A549 (cell line): ENCODE results near the gene TMEM151A. TPM values are rescaled to one million over a fixed set of nuclear protein-coding genes. Genes with fewer than 3 reads are reported as not detected.

Experiments
- ATAC-seq, 2 experiments: fragments of 200-7000 bp in 1 of 2; fragments of >200 bp in 1 of 2; cut with Nextera tagmentation in 1 of 2; cut with Tn5 transposase in 1 of 2; 3 replicates each; pipeline versions ENCODE4 v1.8.0 to v1.9.1; 2018 to 2020; ENCODE audit warnings: mild to moderate bottlenecking in 1 of 2, moderate library complexity in 1 of 2
- CTCF ChIA-PET: fragments of 300-600 bp; sonication (Branson Sonifier 250); formaldehyde crosslinking; extraction: SDS; loops from one replicate; lab custom pipeline; 2021; ENCODE audit warnings: antibody characterized with exemption, inconsistent platforms; lab: Yijun Ruan, JAX
- POLR2A ChIA-PET: fragments of 350-600 bp; formaldehyde crosslinking; extraction: SDS; loops from one replicate; lab custom pipeline; 2021; ENCODE audit warnings: antibody characterized with exemption, inconsistent platforms; lab: Yijun Ruan, JAX
- DNase-seq, 2 experiments: peaks; one replicate each; pipeline versions ENCODE4 v3.0.0 to v3.0.0-alpha.2; 2011 to 2016; ENCODE audit warnings: low read depth in 1 of 2, low spot score in 1 of 2
- FAIRE-seq: peaks from 2 replicates; lab custom pipeline; 2011; peaks lifted over from hg19 to GRCh38; lab: Jason Lieb, UNC
- H3K27ac ChIP-seq, 2 experiments: fragments of >200 bp; sonication (Bioruptor Twin); formaldehyde crosslinking; 3 replicates each; pipeline ENCODE4 v1.5.1; 2016 to 2017
- H3K4me1 ChIP-seq: fragments of >200 bp; sonication (Bioruptor Twin); formaldehyde crosslinking; 3 replicates; pipeline ENCODE4 v1.6.1; 2016
- H3K4me2 ChIP-seq: fragments of >200 bp; sonication (Bioruptor Twin); formaldehyde crosslinking; 3 replicates; pipeline ENCODE4 v1.6.1; 2016
- H3K4me3 ChIP-seq: fragments of >200 bp; sonication (Bioruptor Twin); formaldehyde crosslinking; 3 replicates; pipeline ENCODE4 v1.5.1; 2016
- H3K9me3 ChIP-seq: fragments of >200 bp; sonication (Bioruptor Twin); formaldehyde crosslinking; 3 replicates; pipeline ENCODE4 v1.6.1; 2016
- CBX2 ChIP-seq: fragments of 200-600 bp; sonication (generic); IDR thresholded peaks from 2 replicates; pipeline ENCODE4 v1.6.1; 2016; ENCODE audit warnings: low read depth, mild to moderate bottlenecking, borderline replicate concordance
- CBX8 ChIP-seq: fragments of 200-600 bp; sonication (generic); IDR thresholded peaks from 2 replicates; pipeline ENCODE4 v1.6.1; 2016
- FOSB ChIP-seq: fragments of 250-450 bp; sonication (Bioruptor Pico); IDR thresholded peaks from 2 replicates; pipeline ENCODE4 v1.5.0; 2020; ENCODE audit warnings: mild to moderate bottlenecking, moderate library complexity
- FOSL2 ChIP-seq, 2 experiments: fragments of 450-650 bp in 1 of 2; fragments of >200 bp in 1 of 2; sonication (Bioruptor Twin) in 1 of 2; formaldehyde crosslinking; IDR thresholded peaks; 2 replicates each; pipeline versions ENCODE4 v1.5.0 to v1.6.1; 2016 to 2020; ENCODE audit warnings: mild to moderate bottlenecking in 1 of 2, moderate library complexity in 1 of 2
- GATA3 ChIP-seq: IDR thresholded peaks from 2 replicates; pipeline ENCODE4 v1.6.1; 2012; ENCODE audit warnings: borderline replicate concordance
- HDAC2 ChIP-seq: fragments of 200-600 bp; sonication (generic); IDR thresholded peaks from 2 replicates; pipeline ENCODE4 v1.6.1; 2016
- HOXA7 ChIP-seq: fragments of 250-450 bp; sonication (Bioruptor Pico); IDR thresholded peaks from 2 replicates; pipeline ENCODE4 v1.5.0; 2020; ENCODE audit warnings: mild to moderate bottlenecking, moderate library complexity
- HOXB5 ChIP-seq: fragments of 250-450 bp; sonication (Bioruptor Pico); IDR thresholded peaks from 2 replicates; pipeline ENCODE4 v1.5.0; 2020; ENCODE audit warnings: mild to moderate bottlenecking, moderate library complexity
- JUN ChIP-seq, 2 experiments: fragments of >200 bp; sonication (Bioruptor Twin); formaldehyde crosslinking; IDR thresholded peaks; 2 replicates in 1 of 2; 3 replicates in 1 of 2; pipeline ENCODE4 v1.6.1; 2016 to 2017
- KDM1A ChIP-seq: fragments of 200-600 bp; sonication (generic); IDR thresholded peaks from 2 replicates; pipeline ENCODE4 v1.6.1; 2016; ENCODE audit warnings: low read depth, mild to moderate bottlenecking
- MYC ChIP-seq: IDR thresholded peaks from 2 replicates; pipeline ENCODE4 v1.6.1; 2012; ENCODE audit warnings: mild to moderate bottlenecking, inconsistent platforms, low read length, improper control_type of control experiment, borderline replicate concordance
- RCOR1 ChIP-seq: fragments of 150-350 bp; IDR thresholded peaks from 2 replicates; pipeline ENCODE4 v1.6.1; 2014; ENCODE audit warnings: antibody characterized with exemption, low read length, low read depth
- SREBF2 ChIP-seq: fragments of 450-650 bp; IDR thresholded peaks from 2 replicates; pipeline ENCODE4 v1.6.1; 2014; ENCODE audit warnings: mild to moderate bottlenecking, moderate library complexity
- TP53 ChIP-seq: fragments of 250-450 bp; sonication (Bioruptor Pico); IDR thresholded peaks from 2 replicates; pipeline ENCODE4 v1.5.0; 2021; ENCODE audit warnings: mild to moderate bottlenecking, moderate library complexity
- WGBS: methylation state at CpG from one replicate; pipeline ENCODE4 v1.1.6; 2017; ENCODE audit errors: missing lambda C conversion rate; 5-methylcytosine and 5-hydroxymethylcytosine counted together
- polyA minus RNA-seq: library from RNA; depleted of rRNA, polyadenylated mRNA; stranded (reverse); fragments of >200 nt; gene quantifications from 2 replicates; pipeline ENCODE4 v1.2.3, GENCODE V29; 2011; rRNA and poly(A)+ RNA removed
- polyA plus RNA-seq, 4 experiments: library from polyadenylated mRNA; depleted of rRNA in 3 of 4; stranded (reverse); fragments of >200 nt; fragmentation: RNase III in 1 of 4; extraction: RNeasy Plus Mini Kit Qiagen cat#74134 plus additional on column Dnase treatment in 1 of 4; gene quantifications; 2 replicates in 3 of 4; 3 replicates in 1 of 4; pipeline ENCODE4 v1.2.3, GENCODE V29; 2011 to 2017
- TF ChIP-seq, protein P1 (sequence below): fragments of >200 bp; sonication (Bioruptor Twin); formaldehyde crosslinking; IDR thresholded peaks from 3 replicates; pipeline ENCODE4 v1.5.1; 2016
- TF ChIP-seq, protein P2 (sequence below): fragments of 250-450 bp; sonication (Bioruptor Pico); IDR thresholded peaks from 2 replicates; pipeline ENCODE4 v1.5.0; 2021; ENCODE audit warnings: mild to moderate bottlenecking, moderate library complexity, borderline replicate concordance
- TF ChIP-seq, protein P3 (sequence below): IDR thresholded peaks from 2 replicates; pipeline ENCODE4 v1.6.1; 2012
- TF ChIP-seq, protein P4 (sequence below): fragments of >200 bp; sonication (Bioruptor Twin); formaldehyde crosslinking; IDR thresholded peaks from 2 replicates; pipeline ENCODE4 v1.6.1; 2016

Gene TMEM151A
- polyA plus RNA-seq (2011; rRNA removed) (0.44 and 0.62 TPM in 2 replicates), polyA plus RNA-seq (2017; fragmentation: RNase III; extraction: RNeasy Plus Mini Kit Qiagen cat#74134 plus additional on column Dnase treatment) (1.3 to 1.8 TPM (median 1.6 TPM) in 3 replicates), polyA minus RNA-seq (0.79 and 0.92 TPM in 2 replicates)
- polyA plus RNA-seq (2012; cell fraction: cytosol; rRNA removed), result 0.91 and 1.8 TPM in 2 replicates
- polyA plus RNA-seq (2012; cell fraction: nucleus; rRNA removed), result 1.8 and 2.3 TPM in 2 replicates

DNA sequence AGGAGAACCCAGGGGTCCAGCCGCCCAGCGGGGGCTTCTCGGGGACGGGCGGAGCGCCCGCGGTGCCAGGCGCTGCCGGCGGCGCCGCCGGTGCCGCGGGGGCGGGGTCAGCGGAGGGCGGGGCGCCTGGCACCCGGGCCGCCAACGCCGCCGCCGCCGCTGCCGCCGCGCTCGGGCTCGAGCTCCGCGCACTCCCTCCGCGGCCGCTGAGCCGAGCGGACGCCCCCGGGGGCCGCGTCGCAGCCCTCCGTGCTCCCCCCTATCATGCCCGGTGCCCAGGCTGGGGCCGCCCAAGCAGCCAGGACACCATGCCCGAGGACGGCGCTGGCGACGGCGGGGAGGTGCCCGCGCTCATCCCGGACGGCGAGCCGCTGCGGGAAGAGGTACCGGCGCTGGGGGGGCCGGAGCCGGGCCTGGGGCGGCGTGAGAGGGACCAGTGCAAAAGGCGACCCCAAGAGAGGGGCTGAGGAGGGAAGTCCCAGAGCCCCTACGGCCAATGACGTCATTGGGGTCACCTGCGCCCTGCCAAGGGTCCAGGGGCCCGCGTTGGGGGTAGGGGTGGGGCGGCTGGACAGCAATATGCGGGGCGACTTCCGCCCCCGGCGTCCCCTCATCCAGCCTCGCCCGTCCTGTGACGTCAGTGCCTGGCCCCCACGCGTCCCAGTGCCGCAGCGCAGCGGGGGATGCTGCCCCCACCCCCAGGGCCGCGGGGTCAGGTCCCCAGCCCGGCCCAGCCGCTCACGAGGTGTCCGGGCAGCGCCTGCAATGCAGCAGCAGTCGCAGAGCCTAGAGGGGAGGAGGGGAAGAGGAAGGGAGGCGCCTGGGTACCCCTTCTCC is at the start of gene TMEM151A:
TSS of gene TMEM151A (plus strand) at position 189 of the 837 bp plus-strand sequence. CDS start at position 309, 120 bp downstream.
- H3K9me3 ChIP-seq, result no peaks in the 10 kb centered on the region
- FAIRE-seq (no peak), DNase-seq (no peak), ATAC-seq (no peak)
- H3K27ac ChIP-seq, result peak within 1 kb of the TSS; percentile 57 to 88; a peak in 5 of 6 replicates
- H3K4me2 ChIP-seq, result peak within 1 kb of the TSS; percentile 95
- ChIA-PET CTCF (interaction anchor here (0.8 to 8.3 kb wide), 7 partner anchors 10 to 71 kb away, joined by 3 to 63 read pairs (median 4); partner anchors contain the start of gene RIN1), POLR2A (no interaction called here)
- peak within 1 kb of the TSS; percentile 65 for H3K4me3 ChIP-seq
- 0% methylated on average over 6 of the region's 95 CpGs for WGBS
- peaks cover 20% of the 10 kb centered on the region for H3K4me1 ChIP-seq
- TF ChIP-seq, protein P1, sequence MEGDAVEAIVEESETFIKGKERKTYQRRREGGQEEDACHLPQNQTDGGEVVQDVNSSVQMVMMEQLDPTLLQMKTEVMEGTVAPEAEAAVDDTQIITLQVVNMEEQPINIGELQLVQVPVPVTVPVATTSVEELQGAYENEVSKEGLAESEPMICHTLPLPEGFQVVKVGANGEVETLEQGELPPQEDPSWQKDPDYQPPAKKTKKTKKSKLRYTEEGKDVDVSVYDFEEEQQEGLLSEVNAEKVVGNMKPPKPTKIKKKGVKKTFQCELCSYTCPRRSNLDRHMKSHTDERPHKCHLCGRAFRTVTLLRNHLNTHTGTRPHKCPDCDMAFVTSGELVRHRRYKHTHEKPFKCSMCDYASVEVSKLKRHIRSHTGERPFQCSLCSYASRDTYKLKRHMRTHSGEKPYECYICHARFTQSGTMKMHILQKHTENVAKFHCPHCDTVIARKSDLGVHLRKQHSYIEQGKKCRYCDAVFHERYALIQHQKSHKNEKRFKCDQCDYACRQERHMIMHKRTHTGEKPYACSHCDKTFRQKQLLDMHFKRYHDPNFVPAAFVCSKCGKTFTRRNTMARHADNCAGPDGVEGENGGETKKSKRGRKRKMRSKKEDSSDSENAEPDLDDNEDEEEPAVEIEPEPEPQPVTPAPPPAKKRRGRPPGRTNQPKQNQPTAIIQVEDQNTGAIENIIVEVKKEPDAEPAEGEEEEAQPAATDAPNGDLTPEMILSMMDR, result no peak
- TF ChIP-seq FOSB (CRISPR knock-in tag), result no peak
- no peak for TF ChIP-seq MYC
- no peak for TF ChIP-seq KDM1A

DNA sequence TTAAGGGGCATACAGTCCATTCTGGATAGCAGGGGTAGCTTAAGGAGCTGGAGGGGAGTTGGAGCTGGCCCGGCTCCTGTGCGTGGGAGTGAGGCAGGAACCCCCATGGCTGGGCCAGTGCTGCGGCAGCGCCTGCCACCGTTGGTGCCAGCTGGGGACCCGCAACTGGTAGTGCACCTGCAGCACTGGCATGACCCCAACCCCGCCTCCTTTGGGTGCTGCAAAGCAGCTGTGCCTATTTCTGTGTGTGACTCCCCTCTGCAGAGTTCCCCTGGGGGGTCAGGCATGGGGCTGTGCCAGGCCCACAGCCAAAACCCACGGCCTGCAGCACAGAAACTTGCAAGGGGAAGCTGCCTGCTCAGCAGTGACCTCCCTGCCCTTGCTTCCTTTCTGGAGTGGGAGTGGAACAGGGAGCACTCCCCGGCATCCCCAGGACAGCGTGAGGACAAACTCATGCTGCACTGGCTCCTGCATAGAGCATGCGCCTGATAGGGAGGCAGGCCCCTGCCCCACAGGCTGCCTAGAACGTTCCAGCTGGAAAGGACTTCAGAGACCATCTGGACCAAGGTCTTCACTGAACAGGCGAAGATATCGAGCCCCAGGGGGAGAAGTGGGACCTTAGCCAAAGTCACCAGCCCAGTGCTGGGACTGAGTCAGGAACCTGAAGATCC is 49.5 kb upstream of the TMEM151A start:
- Histone ChIP-seq H3K4me1 (no peaks in the 10 kb centered on the region), H3K4me2 (no peak overlapping the region), H3K4me3 (no peak overlapping the region), H3K27ac (no peak overlapping the region), H3K9me3 (no peaks in the 10 kb centered on the region)
- FAIRE-seq (no peak), ATAC-seq (no peak), DNase-seq (no peak)
- POLR2A ChIA-PET, result no interaction called here
- CTCF ChIA-PET, result interaction anchor here (1.1 to 6.9 kb wide), 4 partner anchors 11 to 40 kb away, joined by 3 to 72 read pairs (median 6); no protein-coding TSS in a partner anchor
- WGBS, result 92% methylated on average over 12 of the region's 14 CpGs
- TF ChIP-seq FOSL2 (IDR thresholded peaks at IDR 0.05), result no peak
- no peak for TF ChIP-seq FOSL2 (CRISPR knock-in tag; IDR thresholded peaks at IDR 0.05)
- no peak for TF ChIP-seq CBX8
- no peak for TF ChIP-seq RCOR1
- TF ChIP-seq HOXB5 (CRISPR knock-in tag), result no peak
- TF ChIP-seq MYC, result no peak
- no peak for TF ChIP-seq JUN (IDR thresholded peaks at IDR 0.05)
- no peak for TF ChIP-seq TP53
- TF ChIP-seq, protein P2, sequence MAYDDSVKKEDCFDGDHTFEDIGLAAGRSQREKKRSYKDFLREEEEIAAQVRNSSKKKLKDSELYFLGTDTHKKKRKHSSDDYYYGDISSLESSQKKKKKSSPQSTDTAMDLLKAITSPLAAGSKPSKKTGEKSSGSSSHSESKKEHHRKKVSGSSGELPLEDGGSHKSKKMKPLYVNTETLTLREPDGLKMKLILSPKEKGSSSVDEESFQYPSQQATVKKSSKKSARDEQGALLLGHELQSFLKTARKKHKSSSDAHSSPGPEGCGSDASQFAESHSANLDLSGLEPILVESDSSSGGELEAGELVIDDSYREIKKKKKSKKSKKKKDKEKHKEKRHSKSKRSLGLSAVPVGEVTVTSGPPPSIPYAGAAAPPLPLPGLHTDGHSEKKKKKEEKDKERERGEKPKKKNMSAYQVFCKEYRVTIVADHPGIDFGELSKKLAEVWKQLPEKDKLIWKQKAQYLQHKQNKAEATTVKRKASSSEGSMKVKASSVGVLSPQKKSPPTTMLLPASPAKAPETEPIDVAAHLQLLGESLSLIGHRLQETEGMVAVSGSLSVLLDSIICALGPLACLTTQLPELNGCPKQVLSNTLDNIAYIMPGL (CRISPR knock-in tag), result no peak
- no peak for TF ChIP-seq SREBF2

DNA sequence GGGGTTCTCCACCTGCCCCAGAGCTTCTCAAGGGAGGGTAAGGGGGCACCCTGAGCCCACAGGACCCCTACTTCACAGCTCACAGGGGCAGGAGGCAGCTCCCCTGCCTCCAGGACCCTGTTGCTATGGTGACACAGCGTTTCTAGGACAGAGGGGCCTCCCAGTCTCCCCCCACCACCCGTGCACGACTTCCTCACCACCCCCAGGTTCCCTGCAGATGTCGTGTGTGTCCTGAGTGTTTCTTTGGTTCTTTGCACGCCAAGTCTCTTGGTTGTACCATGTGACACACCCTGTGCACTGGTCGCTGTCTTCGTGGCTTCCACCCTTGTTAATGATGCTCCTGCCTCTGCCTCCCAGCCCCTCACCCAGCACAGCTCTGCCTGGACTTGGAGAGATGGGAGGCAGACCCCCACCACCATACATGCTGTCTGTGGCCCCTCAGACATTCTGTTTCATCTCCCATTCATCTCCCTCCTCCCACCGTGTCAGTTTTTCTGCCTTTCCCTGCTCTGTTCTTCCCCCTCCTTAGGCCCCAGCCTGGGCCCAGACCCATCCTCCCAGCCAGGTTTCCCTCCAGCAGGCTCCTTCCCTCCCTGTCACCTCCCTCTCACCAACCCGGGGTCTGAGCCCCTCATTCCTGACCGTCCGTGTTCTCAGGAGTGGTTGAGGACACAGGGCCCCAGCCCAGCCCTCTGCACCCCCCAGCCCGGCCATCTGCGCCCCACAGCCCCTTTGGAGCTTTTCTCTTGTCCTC is 47.7 kb upstream of the TMEM151A start:
- FAIRE-seq, result no peak
- 88% methylated on average over 13 of the region's 13 CpGs for WGBS
- Histone ChIP-seq H3K4me3 (no peak overlapping the region), H3K4me2 (no peak overlapping the region), H3K4me1 (no peaks in the 10 kb centered on the region), H3K9me3 (no peaks in the 10 kb centered on the region), H3K27ac (no peak overlapping the region)
- ChIA-PET CTCF (interaction anchor here (6.9 kb wide), 1 partner anchor 22 kb away, joined by 72 read pairs; no protein-coding TSS in a partner anchor), POLR2A (interaction anchor here (0.7 kb wide), 1 partner anchor 737 kb away, joined by 6 read pairs; no protein-coding TSS in a partner anchor)
- ATAC-seq, result no peak
- no peak for TF ChIP-seq FOSB (CRISPR knock-in tag)
- TF ChIP-seq, protein P3, sequence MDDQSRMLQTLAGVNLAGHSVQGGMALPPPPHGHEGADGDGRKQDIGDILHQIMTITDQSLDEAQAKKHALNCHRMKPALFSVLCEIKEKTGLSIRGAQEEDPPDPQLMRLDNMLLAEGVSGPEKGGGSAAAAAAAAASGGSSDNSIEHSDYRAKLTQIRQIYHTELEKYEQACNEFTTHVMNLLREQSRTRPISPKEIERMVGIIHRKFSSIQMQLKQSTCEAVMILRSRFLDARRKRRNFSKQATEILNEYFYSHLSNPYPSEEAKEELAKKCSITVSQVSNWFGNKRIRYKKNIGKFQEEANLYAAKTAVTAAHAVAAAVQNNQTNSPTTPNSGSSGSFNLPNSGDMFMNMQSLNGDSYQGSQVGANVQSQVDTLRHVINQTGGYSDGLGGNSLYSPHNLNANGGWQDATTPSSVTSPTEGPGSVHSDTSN, result no peak
- TF ChIP-seq KDM1A, result no peak
- TF ChIP-seq, protein P4, sequence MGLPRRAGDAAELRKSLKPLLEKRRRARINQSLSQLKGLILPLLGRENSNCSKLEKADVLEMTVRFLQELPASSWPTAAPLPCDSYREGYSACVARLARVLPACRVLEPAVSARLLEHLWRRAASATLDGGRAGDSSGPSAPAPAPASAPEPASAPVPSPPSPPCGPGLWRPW, result no peak
- TF ChIP-seq CBX2, result no peak
- TF ChIP-seq CBX8, result no peak
- no peak for TF ChIP-seq HDAC2
- no peak for TF ChIP-seq GATA3
- TF ChIP-seq HOXA7 (CRISPR knock-in tag), result no peak
- TF ChIP-seq FOSL2 (IDR thresholded peaks at IDR 0.05), result no peak
- no peak for TF ChIP-seq FOSL2 (CRISPR knock-in tag; IDR thresholded peaks at IDR 0.05)
- DNase-seq, result no peak
